Measurements from ENCODE around the gene GABRG3. TPM values are rescaled to one million over a fixed set of nuclear protein-coding genes. Genes with fewer than 3 reads are reported as not detected.

The GABRG3 gene
- total and polyA plus RNA-seq, 2 experiments from 2014 or later, result 0.10 to 1.4 TPM

DNA sequence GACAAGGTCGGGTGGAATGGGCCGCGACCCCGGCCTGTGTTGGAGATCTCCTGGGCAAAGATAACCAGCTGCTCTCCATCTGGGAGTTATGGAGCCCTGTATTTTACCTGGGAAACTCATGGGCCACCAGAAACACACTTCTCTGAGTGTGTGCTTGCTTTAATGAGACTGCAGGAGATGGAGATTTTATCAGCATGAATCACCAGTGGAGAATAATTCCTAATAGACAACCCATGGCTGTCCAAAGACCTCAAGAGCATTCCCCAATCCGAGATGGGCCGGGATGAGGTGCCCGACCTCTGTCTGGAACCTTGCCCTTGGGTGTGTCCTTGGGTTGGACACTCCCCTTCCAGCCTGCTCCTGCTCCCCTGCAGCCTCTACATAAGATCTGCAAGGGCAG is 389.3 kb downstream of the GABRG3 start (continued):
- TF ChIP-seq ZNF462 (CRISPR knock-in tag; IDR thresholded peaks at IDR 0.05) (no peak), NANOG (IDR thresholded peaks at IDR 0.05; ENCODE audit: borderline replicate concordance) (no peak), REST (IDR thresholded peaks at IDR 0.05; ENCODE audit: unreplicated experiment) (no peak)

DNA sequence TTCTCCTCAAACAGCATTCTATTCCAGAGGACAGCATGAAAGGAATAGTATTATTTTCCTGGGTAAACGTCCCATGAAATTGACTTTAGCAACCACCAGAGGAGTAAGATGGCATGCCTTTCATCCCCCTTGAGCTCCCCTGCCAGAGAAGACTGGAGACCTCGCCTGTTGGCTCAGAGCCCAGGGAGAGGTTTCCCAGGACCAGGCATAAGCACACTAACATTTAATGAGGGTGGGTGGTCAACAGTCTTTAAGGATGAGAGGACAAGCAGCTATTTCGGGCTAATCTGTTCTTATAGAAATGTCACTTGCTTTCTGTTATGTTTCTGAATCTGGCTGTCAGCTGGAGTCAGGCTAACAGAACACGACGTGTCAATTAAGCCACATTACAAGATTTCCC is 390.5 kb downstream of the GABRG3 start:
- Histone ChIP-seq H2AFZ (no peak overlapping the region), H3F3A (replicated peaks; ENCODE audit: low read depth) (no peaks in the 10 kb centered on the region), H3K36me3 (ENCODE audit: insufficient read depth) (no peaks in the 10 kb centered on the region), H3K4me1 (ENCODE audit: insufficient read depth) (peaks cover 5% of the 10 kb centered on the region; the same call in 1 of the 2 replicates), H4K20me1 (replicated peaks; ENCODE audit: insufficient read depth) (no peaks in the 10 kb centered on the region), H3K4me3 (no peak overlapping the region), H3K4me2 (no peak overlapping the region), H3K27ac (ENCODE audit: low read depth) (no peak overlapping the region), H3K27me3 (ENCODE audit: insufficient read depth) (no peaks in the 10 kb centered on the region), H3K9me2 (ENCODE audit: insufficient read depth) (no peaks in the 10 kb centered on the region), H3K79me2 (replicated peaks; ENCODE audit: insufficient read depth) (no peaks in the 10 kb centered on the region)
- no peaks in the 10 kb centered on the region for H3K27me3 Mint-ChIP-seq (ENCODE audit: insufficient read depth, low read depth, poor library complexity)
- peaks cover 7% of the 10 kb centered on the region; the same call in 2 of the 3 replicates for H3K4me1 Mint-ChIP-seq
- no peaks in the 10 kb centered on the region for H3K9me3 Mint-ChIP-seq
- no peaks in the 10 kb centered on the region for H3K36me3 Mint-ChIP-seq (ENCODE audit: low read depth)
- no peak for DNase-seq (ENCODE audit: low spot score)
- H3K4me3 Mint-ChIP-seq, result no peak overlapping the region
- no peak overlapping the region for H3K27ac Mint-ChIP-seq
- no peak for ATAC-seq
- TF ChIP-seq NANOG (IDR thresholded peaks at IDR 0.05; ENCODE audit: borderline replicate concordance), result no peak
- no peak for TF ChIP-seq POLR2AphosphoS5 (IDR thresholded peaks at IDR 0.05; ENCODE audit: low read depth)
- TF ChIP-seq ZNF331 (CRISPR knock-in tag; IDR thresholded peaks at IDR 0.05; ENCODE audit: low read depth), result no peak
- TF ChIP-seq ZNF462 (CRISPR knock-in tag; IDR thresholded peaks at IDR 0.05), result no peak
- no peak for TF ChIP-seq JUNB (IDR thresholded peaks at IDR 0.05; ENCODE audit: unreplicated experiment)

Data from GM23338 (cell line).